HL-60 (cell line): ENCODE results near the gene SHISA4.

ENCODE experiments used
- DNase-seq, 2 experiments: peaks; one replicate each; pipeline ENCODE4 v3.0.0-alpha.2; 2010 to 2020; ENCODE audit warnings: low read depth in 1 of 2, low spot score in 1 of 2
- H3K27ac ChIP-seq: fragments of 250-450 bp; sonication (Bioruptor Pico); replicated peaks from 2 replicates; pipeline ENCODE4 v1.5.1; 2020; ENCODE audit warnings: mild to moderate bottlenecking, moderate library complexity
- H3K27me3 ChIP-seq: fragments of 250-450 bp; sonication (Bioruptor Pico); 2 replicates; pipeline ENCODE4 v1.5.1; 2021; ENCODE audit warnings: mild to moderate bottlenecking, moderate library complexity; ENCODE audit not compliant: insufficient read depth, poor library complexity, severe bottlenecking
- H3K4me3 ChIP-seq: replicated peaks from 2 replicates; pipeline ENCODE4 v1.5.1; 2011; ENCODE audit warnings: mild to moderate bottlenecking, control low read depth, low read length; ENCODE audit not compliant: insufficient read depth
- CTCF ChIP-seq: IDR thresholded peaks from one replicate; pipeline ENCODE4 v1.5.1; 2011; ENCODE audit warnings: low read length, control low read depth, inconsistent platforms; ENCODE audit not compliant: insufficient read depth
- GABPA ChIP-seq: IDR thresholded peaks from 2 replicates; pipeline ENCODE4 v1.6.1; 2012; ENCODE audit warnings: low read depth
- POLR2AphosphoS5 ChIP-seq: IDR thresholded peaks from 2 replicates; pipeline ENCODE4 v1.6.1; 2012; ENCODE audit warnings: low read depth
- REST ChIP-seq: IDR thresholded peaks from 2 replicates; pipeline ENCODE4 v1.6.1; 2012; ENCODE audit warnings: low read depth; ENCODE audit not compliant: insufficient replicate concordance
- SPI1 ChIP-seq: IDR thresholded peaks from 2 replicates; pipeline ENCODE4 v1.6.1; 2012; ENCODE audit warnings: low read depth, mild to moderate bottlenecking, borderline replicate concordance

Gene SHISA4

GRCh38 chr1:201890223-201890622, 1.5 kb downstream of the SHISA4 start:
- Histone ChIP-seq H3K4me3 (no peak overlapping the region), H3K27ac (no peak overlapping the region), H3K27me3 (peaks cover 37% of the 10 kb centered on the region)
- DNase-seq, result no peak
- no peak for TF ChIP-seq SPI1

GRCh38 chr1:201890806-201891450, 2.2 kb downstream of the SHISA4 start:
- Histone ChIP-seq H3K27me3 (peaks cover 37% of the 10 kb centered on the region), H3K4me3 (no peak overlapping the region), H3K27ac (no peak overlapping the region)
- no peak for DNase-seq
- TF ChIP-seq CTCF (no peak), REST (no peak), SPI1 (no peak), POLR2AphosphoS5 (no peak), GABPA (no peak)

GRCh38 chr1:201891451-201892045, 2.9 kb downstream of the SHISA4 start:
- H3K27ac ChIP-seq, result no peak overlapping the region
- H3K27me3 ChIP-seq, result peaks cover 37% of the 10 kb centered on the region
- H3K4me3 ChIP-seq, result no peak overlapping the region
- DNase-seq, result no peak
- no peak for TF ChIP-seq POLR2AphosphoS5
- no peak for TF ChIP-seq REST
- TF ChIP-seq SPI1, result no peak
- no peak for TF ChIP-seq GABPA
- TF ChIP-seq CTCF, result no peak

- no peak overlapping the region for H3K27ac ChIP-seq
- H3K27me3 ChIP-seq, result peaks cover 35% of the 10 kb centered on the region
- H3K4me3 ChIP-seq, result no peak overlapping the region
- no peak for DNase-seq
- TF ChIP-seq SPI1 (no peak), REST (no peak), CTCF (no peak), POLR2AphosphoS5 (no peak), GABPA (no peak)
Measured at GRCh38 chr1:201892211-201892610, 3.5 kb downstream of the SHISA4 start.
